ENCODE measurements around the gene SHISA4.

DNA sequence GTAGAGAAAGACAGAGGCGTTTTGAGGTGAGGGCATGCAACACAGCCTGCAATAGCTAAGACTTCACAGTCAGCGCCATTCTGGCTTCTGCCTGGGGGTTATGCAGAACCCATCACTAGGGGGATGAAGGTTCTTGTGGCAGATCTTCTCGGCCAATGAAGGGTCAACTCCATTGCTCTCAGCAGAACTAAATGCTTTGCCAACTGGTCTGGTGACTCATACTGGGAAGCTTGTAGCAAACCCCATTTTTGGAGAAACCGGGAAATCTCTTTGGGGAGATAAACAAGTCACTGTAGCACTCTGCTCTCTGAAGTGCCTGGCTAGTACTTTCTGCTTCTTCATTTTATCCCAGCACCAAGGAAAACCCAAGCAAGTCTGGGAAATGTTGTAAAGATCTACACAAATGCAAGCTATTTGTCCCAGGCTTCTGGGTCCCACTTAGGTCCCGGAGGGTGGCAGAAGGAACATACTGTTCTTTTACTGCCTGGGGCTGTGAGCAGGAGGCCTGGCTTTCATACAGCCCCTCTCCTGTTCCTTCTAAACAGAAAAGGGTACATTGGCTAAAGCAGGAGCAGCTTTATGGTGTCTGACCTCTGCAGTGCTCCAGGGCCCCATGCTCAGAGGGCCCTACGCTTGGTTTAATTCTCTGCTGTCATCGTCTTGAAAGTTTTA lies 28.8 kb downstream of the SHISA4 start:
- TF ChIP-seq EZH2phosphoT487 (IDR thresholded peaks at IDR 0.05; ENCODE audit: low read length) (no peak), EZH2 (optimal IDR thresholded peaks at IDR 0.05; ENCODE audit: low read depth, low read length) (no peak)
- TF ChIP-seq, protein P1, sequence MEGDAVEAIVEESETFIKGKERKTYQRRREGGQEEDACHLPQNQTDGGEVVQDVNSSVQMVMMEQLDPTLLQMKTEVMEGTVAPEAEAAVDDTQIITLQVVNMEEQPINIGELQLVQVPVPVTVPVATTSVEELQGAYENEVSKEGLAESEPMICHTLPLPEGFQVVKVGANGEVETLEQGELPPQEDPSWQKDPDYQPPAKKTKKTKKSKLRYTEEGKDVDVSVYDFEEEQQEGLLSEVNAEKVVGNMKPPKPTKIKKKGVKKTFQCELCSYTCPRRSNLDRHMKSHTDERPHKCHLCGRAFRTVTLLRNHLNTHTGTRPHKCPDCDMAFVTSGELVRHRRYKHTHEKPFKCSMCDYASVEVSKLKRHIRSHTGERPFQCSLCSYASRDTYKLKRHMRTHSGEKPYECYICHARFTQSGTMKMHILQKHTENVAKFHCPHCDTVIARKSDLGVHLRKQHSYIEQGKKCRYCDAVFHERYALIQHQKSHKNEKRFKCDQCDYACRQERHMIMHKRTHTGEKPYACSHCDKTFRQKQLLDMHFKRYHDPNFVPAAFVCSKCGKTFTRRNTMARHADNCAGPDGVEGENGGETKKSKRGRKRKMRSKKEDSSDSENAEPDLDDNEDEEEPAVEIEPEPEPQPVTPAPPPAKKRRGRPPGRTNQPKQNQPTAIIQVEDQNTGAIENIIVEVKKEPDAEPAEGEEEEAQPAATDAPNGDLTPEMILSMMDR (IDR thresholded peaks at IDR 0.05; ENCODE audit: low read length) = no peak

Data from MM.1S (cell line).